Uterus (tissue), 4 donors: ENCODE results near the gene UBE2B. TPM values are rescaled to one million over a fixed set of nuclear protein-coding genes. Genes with fewer than 3 reads are reported as not detected.

Source experiments
- DNase-seq, 2 donors: peaks; one replicate each; pipeline ENCODE4 v3.0.0-alpha.2; 2019 to 2020
- H3K27ac ChIP-seq, 2 donors: fragments of 200-600 bp; sonication (generic); 1 replicate in 1 of 2; 2 replicates in 1 of 2; pipeline ENCODE4 v1.5.1; 2016 to 2018
- H3K27me3 ChIP-seq, 2 donors: fragments of 200-600 bp; sonication (generic); one replicate each; pipeline ENCODE4 v1.5.1; 2018 to 2019; ENCODE audit warnings: control low read depth in 1 of 2
- H3K36me3 ChIP-seq, 2 donors: fragments of 200-600 bp; sonication (generic); one replicate each; pipeline ENCODE4 v1.5.1; 2019; ENCODE audit warnings: control low read depth in 1 of 2
- H3K4me1 ChIP-seq, 2 donors: fragments of 200-600 bp; sonication (generic); one replicate each; pipeline ENCODE4 v1.5.1; 2018 to 2019; ENCODE audit warnings: control low read depth in 1 of 2
- H3K4me3 ChIP-seq, 2 donors: fragments of 200-600 bp; sonication (generic); 1 replicate in 1 of 2; 2 replicates in 1 of 2; pipeline ENCODE4 v1.5.1; 2018 to 2019; ENCODE audit warnings: mild to moderate bottlenecking in 1 of 2
- H3K9me3 ChIP-seq, 2 donors: fragments of 200-600 bp; sonication (generic); one replicate each; pipeline ENCODE4 v1.5.1; 2019; ENCODE audit warnings: control low read depth in 1 of 2
- CTCF ChIP-seq, 4 experiments: fragments of 200-600 bp in 2 of 4; fragments of 450-650 bp in 2 of 4; sonication (generic) in 2 of 4; IDR thresholded peaks; one replicate each; pipeline ENCODE4 v1.5.1; 2016 to 2019; ENCODE audit warnings: antibody characterized with exemption in 4 of 4, mild to moderate bottlenecking in 2 of 4, moderate library complexity in 1 of 4
- POLR2A ChIP-seq, 2 donors: fragments of 450-650 bp; IDR thresholded peaks; one replicate each; pipeline ENCODE4 v1.6.1; 2016; ENCODE audit warnings: antibody characterized with exemption in 2 of 2, mild to moderate bottlenecking in 1 of 2, moderate library complexity in 1 of 2
- intact Hi-C: fragments of 100-400 bp; cut with DNase I; formaldehyde crosslinking; loops from one replicate; pipeline ENCODE4 v1.15.1; 2023; ENCODE audit warnings: low total_unique reads
- total RNA-seq, 4 donors: library from RNA; depleted of rRNA in 3 of 4; stranded (reverse); fragments of >200 nt in 3 of 4; gene quantifications; one replicate each; pipeline versions ENCODE4 v1.1.0 to v1.2.4, GENCODE V29; 2014 to 2023
- donor health status: DM: yes; HTN: yes; CAD: no.

The UBE2B gene
- total RNA-seq, 4 donors from 2014 or later = 44.5 to 109 (median 65.5) TPM

DNA sequence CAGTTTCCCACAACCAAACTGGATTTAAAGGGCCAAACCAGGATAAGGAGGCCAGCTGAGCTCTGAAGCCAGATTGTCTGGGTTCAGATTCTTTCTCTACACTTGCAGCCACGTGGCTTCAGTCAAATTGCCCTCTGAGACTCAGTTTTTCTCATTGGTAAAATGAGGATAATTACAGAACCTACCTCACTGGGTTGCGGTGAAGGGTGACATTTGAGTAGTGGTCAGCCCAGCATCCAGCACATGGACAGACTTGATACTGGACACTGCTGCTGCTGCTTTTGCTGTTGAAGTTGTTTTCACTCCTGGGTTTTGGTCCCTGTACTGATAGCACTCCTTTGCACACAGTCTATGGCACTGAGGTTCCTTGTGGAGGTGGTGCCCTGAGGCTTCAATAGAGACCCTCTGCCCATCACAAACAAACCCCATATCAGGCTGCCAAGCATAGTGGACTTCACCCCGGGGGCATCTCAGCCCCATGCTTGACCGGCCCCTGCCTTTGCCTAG lies 66.0 kb downstream of the UBE2B start:
- H3K36me3 ChIP-seq = no peaks in the 10 kb centered on the region
- H3K4me3 ChIP-seq = no peak overlapping the region
- TF ChIP-seq POLR2A (IDR thresholded peaks at IDR 0.05) = no peak
- no peak for TF ChIP-seq CTCF (IDR thresholded peaks at IDR 0.05)
- no peaks in the 10 kb centered on the region for H3K9me3 ChIP-seq
- no peak for DNase-seq
- peak overlapping the region; percentile 30 to 79 for H3K27ac ChIP-seq
- no peaks in the 10 kb centered on the region for H3K27me3 ChIP-seq
- intact Hi-C loops = no loop called here
- H3K4me1 ChIP-seq = peaks cover 5 to 9% of the 10 kb centered on the region in 2 donors

GRCh38 chr5:134437847-134438581 lies 66.6 kb downstream of the UBE2B start:
- Histone ChIP-seq H3K4me3 (no peak overlapping the region), H3K27me3 (no peaks in the 10 kb centered on the region), H3K27ac (peak overlapping the region; percentile 60 to 79), H3K4me1 (peaks cover 5 to 9% of the 10 kb centered on the region in 2 donors), H3K9me3 (no peaks in the 10 kb centered on the region), H3K36me3 (no peaks in the 10 kb centered on the region)
- DNase-seq = no peak
- TF ChIP-seq CTCF (IDR thresholded peaks at IDR 0.05) (no peak), POLR2A (IDR thresholded peaks at IDR 0.05) (no peak)
- intact Hi-C loops = no loop called here

- TF ChIP-seq CTCF (IDR thresholded peaks at IDR 0.05) (no peak), POLR2A (IDR thresholded peaks at IDR 0.05) (no peak)
- peaks cover 5 to 9% of the 10 kb centered on the region in 2 donors for H3K4me1 ChIP-seq
- H3K27ac ChIP-seq = peak overlapping the region; percentile 60 to 79
- DNase-seq = no peak
- no peaks in the 10 kb centered on the region for H3K36me3 ChIP-seq
- H3K9me3 ChIP-seq = no peaks in the 10 kb centered on the region
- intact Hi-C loops = no loop called here
- H3K4me3 ChIP-seq = no peak overlapping the region
- no peaks in the 10 kb centered on the region for H3K27me3 ChIP-seq
Measured at GRCh38 chr5:134438721-134439123, 67.4 kb downstream of the UBE2B start.

- TF ChIP-seq CTCF (IDR thresholded peaks at IDR 0.05) (peak in 1 of 4 experiments; percentile 17), POLR2A (IDR thresholded peaks at IDR 0.05) (no peak)
- DNase-seq = peak; percentile 89 to 94
- Histone ChIP-seq H3K9me3 (no peaks in the 10 kb centered on the region), H3K4me3 (no peak overlapping the region), H3K4me1 (peaks cover 5 to 9% of the 10 kb centered on the region in 2 donors), H3K27ac (peak overlapping the region; percentile 60 to 79), H3K36me3 (no peaks in the 10 kb centered on the region), H3K27me3 (no peaks in the 10 kb centered on the region)
- intact Hi-C loops = no loop called here
Measured at GRCh38 chr5:134439210-134439654, 67.9 kb downstream of the UBE2B start.

- intact Hi-C loops = no loop called here
- Histone ChIP-seq H3K4me3 (no peak overlapping the region), H3K4me1 (peaks cover 5 to 9% of the 10 kb centered on the region in 2 donors), H3K9me3 (no peaks in the 10 kb centered on the region), H3K27me3 (no peaks in the 10 kb centered on the region), H3K36me3 (no peaks in the 10 kb centered on the region), H3K27ac (no peak overlapping the region)
- no peak for TF ChIP-seq POLR2A (IDR thresholded peaks at IDR 0.05)
- no peak for TF ChIP-seq CTCF (IDR thresholded peaks at IDR 0.05)
- no peak for DNase-seq
Measured at GRCh38 chr5:134440201-134440755, 68.9 kb downstream of the UBE2B start.
